Astrocyte (in vitro differentiated cells and primary cell): ENCODE measurements around the gene MBNL2.

ENCODE experiments used
- CTCF ChIP-seq: IDR thresholded peaks from 2 replicates; pipeline ENCODE4 v1.5.1; 2011; ENCODE audit warnings: low read depth, mild to moderate bottlenecking, inconsistent platforms, low read length, moderate library complexity; ENCODE audit not compliant: insufficient read depth
- EZH2 ChIP-seq: IDR thresholded peaks from 2 replicates; pipeline ENCODE4 v1.6.1; 2012; ENCODE audit warnings: mild to moderate bottlenecking, low read length, inconsistent platforms; ENCODE audit not compliant: insufficient read depth

- no peak for TF ChIP-seq CTCF
- TF ChIP-seq EZH2 = no peak
Measured at GRCh38 chr13:97234236-97234635, 12.1 kb downstream of the MBNL2 start.
